Dermis blood vessel endothelial cell (primary cell): ENCODE measurements around the gene RBM33. TPM values are rescaled to one million over a fixed set of nuclear protein-coding genes. Genes with fewer than 3 reads are reported as not detected.

Experiments
- DNase-seq: peaks from one replicate; pipeline ENCODE4 v3.0.0; 2010
- total RNA-seq: library from RNA; depleted of rRNA; stranded (reverse); fragments of >200 nt; gene quantifications from 2 replicates; pipeline ENCODE4 v1.2.3, GENCODE V29; 2014

RBM33 gene
- total RNA-seq, 1 donor from 2014 or later = 23.1 TPM

DNA sequence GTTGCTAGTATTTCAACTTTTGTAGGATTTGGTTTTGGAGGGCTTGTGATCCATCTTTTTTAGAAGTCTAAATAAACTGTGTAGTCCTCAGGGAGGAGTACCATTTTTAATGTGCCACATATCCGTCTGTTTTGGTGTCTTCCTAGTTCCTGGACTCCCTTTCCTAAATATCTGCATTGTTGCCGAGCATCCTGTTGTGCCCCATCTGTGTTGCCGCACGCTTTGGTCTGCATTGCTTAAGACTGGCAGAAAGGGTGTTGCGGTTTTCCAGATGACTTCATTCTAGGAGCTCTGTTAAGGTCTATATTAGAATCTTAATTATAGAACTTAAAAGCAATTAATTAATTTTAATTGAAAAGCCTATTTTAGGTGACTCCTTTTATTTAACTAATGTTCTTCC, 49.4 kb downstream of the RBM33 start:
- DNase-seq = no peak

DNA sequence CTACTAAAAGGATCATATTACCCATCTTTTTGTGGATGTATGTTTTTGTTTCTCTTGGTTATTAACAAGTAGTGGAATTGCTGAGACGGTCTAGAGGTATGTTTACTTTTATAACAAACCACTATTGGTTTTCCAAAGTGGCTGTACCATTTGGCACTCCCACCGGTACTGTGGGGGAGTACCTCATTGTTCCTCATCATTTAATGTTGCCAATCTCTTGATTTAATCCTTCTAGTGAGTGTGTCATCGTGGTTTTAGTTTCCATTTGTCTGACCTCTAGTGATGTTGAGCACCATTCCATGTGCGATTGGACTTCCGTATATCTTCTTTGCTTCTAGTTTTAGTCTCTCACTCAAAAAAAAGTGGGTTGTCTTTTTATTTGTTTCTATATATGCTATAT, 50.4 kb downstream of the RBM33 start:
- peak; percentile 11 for DNase-seq

DNA sequence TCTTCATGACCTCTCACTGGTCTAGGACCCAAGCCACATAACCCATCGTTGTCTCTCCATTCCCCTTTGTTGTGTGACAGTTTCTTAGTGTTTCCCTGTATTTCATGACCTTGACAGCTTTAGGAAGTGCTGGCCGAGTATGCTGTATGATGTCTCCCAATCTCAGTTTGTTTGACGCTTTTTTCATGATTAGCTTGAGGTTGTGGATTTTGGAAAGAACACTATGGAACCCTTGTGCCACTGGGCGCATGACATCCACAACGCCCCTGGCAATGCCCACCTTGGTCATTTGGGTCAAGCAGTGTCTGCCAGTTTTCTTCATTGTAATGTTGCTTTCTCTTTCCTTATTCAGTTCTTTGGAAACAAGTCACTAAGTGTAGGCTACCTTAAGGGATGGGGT, 52.3 kb downstream of the RBM33 start:
- no peak for DNase-seq

DNA sequence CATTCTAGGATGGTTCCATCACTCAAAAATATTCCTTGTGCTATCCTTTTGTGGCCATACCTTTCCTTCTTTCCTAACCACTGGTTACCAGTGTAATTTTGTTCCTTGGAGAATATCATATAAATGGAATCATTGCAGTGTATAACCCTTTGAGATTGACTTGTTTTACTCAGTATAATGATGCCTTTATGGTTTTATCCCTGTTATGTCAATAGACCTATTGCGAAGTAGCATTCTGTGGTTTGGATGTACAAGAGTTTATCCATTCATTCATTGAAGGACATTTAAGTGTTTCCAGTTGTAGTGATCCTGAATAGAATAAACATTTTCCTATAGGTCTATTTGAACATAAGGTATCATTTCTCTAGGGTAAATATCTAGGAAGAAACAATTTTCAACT, 54.2 kb downstream of the RBM33 start:
- no peak for DNase-seq

DNA sequence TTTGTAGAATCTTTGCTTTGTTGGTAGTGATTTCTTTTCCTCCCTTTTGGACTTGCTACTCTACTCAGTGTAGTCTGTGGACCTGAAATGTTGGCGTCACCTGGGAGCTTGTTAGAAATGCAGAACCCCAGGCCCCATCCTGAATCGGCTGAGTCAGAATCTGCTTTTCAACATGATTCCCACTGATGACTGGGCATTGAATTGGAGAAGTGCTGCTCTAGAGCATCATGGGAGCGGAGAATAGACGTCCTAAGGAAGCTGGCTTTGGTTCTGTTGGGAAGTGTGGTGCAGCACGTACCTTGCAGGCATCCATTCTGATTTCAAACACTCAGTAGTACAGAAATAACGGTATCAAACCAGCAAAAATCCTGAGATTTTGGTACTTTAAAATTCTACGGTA, 54.7 kb downstream of the RBM33 start:
- DNase-seq = no peak

DNA sequence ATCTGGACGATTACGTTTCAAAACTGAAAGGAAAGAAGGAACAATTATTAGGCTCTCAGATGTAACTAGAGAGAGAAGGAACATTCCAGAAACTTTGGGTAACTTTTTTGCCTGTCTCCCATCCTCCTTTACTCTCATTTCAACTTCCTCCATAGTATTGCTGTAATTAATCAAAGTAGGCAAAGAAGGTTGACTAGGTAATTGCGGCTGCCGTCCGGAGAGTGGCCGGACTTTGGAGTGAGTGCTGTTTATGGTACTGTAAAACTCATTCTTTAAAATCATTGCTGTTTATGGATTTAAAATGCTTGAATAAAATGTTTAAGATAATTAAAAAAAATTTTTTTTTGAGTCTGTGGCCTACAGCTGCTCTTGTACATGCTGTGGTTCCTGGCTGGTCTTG, 56.4 kb downstream of the RBM33 start:
- no peak for DNase-seq

DNA sequence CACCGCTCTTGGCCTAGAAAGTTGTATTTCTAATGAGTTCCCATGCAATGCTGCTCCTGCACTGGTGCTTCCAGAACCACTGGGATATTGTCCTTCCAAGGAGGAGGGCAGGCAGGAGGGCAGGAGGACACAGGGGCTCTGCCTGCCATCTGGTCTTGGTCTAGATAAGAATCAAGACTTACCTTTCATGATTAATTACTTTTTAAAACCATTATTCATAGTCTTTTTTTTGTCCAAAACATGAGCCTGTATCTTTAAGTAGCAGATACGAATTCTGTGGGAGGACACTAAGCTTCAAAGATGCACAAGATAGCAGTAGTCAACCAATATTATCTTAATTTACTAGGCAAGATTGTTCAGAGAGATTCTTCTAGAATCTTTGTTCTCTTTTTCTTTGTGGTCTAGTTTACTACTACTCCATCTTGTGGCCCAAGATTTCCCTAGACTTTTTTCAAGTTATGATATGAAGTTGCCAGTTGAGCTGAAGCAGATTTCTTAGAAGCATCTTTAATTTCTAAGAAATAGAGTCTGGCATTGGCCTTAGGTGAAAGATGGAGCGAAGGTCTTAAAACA, 57.6 kb downstream of the RBM33 start:
- peak; percentile 21 for DNase-seq

DNA sequence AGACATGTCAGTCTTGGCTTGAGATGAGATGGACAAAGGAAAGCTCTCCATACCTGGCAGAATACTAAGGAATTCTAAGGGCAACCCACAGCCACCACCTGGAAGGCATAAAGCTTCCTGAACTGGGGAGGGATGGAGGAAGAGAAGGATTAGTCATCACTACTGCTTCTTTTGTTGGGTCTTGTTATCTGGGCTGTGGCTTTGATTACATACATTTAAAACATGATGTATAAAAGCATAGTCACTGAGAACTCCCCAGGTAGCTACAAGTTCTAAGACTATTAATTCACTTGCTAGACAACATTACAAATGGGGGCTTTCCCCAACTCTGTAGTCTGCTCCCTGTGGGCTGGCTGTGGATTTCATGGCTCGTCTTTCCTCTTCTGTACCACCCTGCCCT, 58.2 kb downstream of the RBM33 start:
- DNase-seq = peak; percentile 37

DNA sequence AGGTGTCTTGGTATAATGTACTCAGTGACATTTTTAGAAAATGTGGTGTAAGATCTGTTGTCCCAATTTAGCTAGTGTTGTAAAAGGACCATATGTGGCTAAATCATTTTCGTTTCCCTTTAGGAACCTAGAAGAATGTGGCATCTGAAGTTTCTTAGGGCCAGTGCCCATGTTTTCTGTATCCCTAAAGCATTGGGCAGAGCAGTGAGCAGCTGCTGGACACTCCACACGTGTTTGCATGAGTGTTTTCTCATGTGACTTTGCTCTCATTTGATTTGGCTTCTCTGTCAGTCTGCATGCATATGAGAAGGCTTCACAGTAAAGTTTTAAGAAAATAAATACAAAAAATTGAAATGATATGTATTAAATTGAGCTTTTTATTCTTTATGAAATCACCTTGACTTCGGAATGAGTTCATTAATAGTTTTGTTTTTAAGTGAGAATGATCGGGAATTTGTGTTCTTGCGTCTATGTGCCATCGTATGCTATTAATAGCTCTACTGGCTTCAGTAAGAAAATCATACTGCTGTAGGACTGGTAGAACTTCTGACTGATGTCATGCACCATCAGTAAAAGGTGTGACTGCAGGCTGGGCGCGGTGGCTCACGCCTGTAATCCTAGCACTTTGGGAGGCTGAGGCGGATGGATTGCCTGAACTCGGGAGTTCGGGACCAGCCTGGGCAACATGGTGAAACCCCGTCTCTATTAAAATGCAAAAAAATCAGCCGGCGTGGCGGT, 61.3 kb downstream of the RBM33 start:
- no peak for DNase-seq

DNA sequence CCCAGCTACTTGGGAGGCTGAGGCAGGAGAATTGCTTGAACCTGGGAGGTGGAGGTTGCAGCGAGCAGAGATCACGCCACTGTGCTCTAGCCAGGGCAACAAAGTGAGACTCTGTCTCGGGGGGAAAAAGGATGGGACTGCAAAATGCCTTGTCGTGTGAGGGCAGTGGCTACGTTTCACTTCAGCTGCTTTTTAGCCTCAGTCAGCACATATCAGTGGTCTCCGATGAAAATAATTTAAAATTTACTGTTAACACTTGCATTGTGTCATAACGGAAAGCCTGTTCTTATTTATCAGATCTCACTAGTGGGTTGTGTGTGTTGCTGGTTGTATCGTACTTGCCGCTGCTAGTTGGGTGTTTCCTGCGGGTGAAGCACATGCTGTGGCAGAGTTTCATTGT, 61.9 kb downstream of the RBM33 start:
- DNase-seq = no peak

DNA sequence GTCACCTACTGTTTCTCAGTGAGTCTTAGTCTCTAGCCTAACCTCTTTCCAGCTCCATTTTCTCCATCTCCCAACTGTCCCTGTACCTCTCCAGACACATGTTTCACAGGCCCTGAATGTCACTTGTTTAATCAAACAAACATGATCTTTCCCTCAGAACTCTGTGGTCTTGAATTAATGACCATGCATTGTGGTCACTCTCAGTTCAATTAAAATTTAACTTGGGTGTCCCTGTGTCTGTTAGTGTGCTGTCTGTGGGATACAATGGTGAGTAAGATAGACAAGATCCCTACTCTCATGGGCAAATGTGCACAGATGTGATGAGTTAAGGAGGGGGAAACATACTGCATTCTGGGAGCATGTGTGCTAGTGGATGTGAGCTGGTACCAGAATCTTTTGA, 65.0 kb downstream of the RBM33 start:
- no peak for DNase-seq

DNA sequence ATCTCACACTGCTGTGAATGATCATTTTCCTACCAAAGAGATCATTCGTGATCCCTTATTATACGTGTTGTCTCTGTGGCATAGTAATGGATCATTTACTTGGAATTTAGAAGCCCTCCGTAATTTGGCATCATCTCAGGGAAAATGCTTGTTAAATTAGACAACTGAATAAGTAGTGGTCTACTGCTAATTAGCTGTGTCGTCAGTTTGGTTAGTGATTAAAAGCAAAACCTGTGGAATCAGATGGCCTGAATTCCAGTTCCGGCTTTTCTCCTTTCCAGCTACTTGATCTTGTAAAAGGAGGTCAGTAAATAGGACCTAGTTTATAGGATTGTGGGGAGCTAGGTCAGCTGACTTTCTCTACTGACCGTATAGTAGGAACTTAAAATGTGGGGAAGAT, 65.6 kb downstream of the RBM33 start:
- DNase-seq = no peak

DNA sequence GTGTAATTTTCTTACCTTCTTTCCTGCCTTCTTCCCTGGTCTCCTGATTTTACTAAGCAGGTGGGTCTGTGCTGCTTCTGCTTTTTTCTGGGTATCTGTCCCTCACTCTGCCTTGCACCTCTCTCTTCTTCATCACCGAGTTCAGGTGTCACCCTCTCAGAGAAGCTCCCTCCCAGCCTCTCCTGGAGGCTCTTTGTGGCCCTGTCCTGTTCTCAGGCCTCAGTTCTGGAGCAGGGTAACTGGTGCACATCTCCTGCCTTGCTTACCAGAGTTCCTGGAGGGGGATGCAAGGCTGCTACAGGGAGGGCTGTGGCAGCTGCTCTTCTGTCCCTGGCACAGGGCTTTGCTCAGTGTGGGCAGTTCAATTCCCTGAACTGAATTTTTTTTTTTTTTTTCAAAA, 66.1 kb downstream of the RBM33 start:
- no peak for DNase-seq

DNA sequence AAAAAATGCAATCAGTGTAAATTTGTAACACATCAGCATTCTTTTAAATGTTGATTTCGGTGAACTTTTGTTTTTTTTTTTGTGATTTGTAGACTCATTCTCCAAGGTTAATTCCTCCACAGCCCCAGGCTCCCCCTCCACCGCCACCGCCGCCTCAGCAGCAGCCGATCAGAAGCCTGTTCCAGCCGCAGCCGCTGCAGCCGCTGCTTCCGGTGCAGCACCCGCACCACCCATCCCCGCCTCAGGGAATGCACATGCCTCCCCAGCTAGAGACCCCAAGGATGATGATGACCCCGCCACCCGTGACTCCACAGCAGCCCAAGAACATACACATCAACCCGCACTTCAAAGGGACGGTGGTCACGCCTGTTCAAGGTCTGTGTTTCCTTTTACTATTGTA, 66.6 kb downstream of the RBM33 start:
- no peak for DNase-seq

DNA sequence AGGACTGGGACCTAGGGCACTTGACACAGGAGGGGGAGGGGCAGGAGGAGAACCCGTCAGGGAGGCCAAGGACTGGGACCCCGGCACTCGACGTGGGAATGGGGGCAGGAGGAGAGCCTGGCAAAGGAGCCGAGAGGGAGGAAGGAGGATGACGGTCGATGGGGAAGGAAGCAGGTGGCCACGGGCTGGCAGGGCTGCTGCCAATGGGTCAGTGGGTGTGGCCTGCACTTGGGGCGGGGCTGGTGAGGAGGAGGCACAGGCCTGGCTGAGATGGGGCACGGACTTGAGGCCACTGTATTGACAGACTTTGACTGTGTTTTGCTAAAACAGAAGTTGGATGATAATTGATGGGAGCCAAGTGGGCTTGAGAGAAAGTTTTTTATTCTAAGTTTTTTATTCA, 68.9 kb downstream of the RBM33 start:
- no peak for DNase-seq

DNA sequence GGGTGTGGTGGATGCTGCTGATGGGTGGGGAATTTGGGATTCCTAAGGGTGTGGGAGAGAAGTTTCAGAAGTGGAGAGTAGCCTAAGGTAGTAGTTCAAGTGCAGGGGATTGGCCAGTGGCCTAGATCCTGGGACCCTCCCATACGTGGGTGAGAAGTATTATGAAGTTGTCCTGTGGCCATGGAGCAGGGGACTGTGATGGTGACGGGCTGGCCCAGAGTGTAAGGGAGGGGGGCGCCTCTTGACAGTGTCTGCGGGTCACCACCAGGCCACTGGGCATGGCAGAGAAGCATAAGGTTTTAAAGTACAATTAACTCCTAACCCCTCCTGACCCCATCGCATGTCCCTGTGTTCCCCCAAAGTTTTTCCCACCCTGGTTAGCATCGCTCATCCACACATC, 70.2 kb downstream of the RBM33 start:
- no peak for DNase-seq

DNA sequence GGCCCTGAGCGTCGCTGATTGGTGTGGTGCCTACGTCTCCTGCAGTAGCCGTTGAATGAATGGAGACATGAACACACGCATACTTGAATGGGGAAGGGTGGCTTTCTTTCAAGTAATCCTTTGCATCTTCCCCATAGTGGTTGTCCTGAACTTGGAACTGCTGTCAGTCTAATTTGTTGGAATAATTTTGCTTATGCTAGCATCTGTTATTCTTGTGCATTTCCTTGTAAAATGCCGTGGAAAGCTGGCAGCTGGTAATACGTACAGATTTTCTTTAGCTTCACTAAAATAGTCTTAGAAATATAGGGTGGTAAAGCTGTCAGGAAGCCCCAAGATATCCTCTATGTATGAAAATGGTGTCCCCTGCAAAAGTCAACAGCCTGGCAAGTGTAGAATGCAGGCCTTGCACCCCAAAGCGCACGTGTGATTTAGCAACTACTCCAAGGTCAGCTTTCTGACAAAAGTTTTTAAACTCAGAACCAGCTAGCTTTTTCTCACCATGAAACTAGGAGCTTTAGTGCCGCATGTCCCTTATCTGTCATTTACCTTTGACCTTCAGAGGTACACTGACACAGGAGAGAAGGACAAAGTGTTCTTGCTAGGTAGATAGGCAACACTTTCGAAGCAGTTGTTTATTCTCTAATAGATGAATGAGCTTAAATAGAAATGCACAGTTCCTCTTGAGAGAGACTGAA, 70.8 kb downstream of the RBM33 start:
- no peak for DNase-seq

DNA sequence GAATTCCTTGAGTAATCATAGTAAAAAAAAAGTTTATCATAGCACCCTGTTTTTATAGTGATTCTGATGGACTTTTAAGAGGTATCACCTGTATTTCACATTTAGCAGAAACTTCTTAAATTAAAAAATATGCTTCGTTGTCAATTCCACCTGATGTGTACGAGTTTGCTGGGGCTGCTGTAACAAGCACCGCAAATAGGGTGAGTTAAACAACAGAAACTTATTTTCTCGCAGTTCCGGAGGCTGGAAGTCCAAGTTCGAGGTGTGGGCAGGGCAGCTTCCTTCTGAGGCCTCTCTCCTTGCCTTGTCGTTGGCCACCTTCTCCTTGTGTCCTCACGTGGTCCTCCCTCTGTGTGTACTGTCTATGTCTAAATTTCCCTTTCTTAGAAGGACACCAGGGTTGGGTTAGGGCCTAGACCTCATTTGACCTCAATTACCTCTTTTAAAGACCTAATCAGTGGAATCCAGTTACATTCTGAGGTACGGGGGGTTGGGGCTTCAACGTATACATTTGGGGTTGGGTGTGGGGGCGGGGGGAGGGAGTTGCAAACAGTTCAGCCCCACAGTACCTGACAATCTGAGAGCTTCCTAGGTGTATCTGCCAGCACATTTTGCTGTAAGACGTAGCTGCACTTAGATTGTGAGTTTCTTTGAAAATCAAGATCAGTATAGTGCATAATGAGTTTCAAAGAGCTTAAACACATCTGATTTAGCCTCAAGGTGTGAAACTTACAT, 72.7 kb downstream of the RBM33 start:
- no peak for DNase-seq

DNA sequence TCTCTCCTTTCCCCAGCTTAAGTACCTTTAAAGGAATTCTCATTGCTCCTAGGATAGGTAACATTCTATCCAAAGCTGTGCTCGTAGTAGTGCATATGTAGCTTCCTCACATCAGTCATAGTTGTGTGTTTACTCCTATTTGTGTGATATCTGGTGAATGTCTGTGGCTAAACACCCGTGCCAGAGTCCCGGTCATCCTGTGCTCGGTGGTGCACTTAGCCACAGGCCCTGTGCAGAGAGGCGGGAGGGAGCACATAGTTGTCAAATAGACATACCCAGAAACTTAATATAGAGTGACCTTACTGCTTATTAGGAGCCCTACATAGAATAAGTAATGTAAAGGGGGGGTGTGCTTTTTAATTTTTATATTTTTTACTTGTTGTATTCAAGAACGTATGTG, 76.6 kb downstream of the RBM33 start:
- no peak for DNase-seq

DNA sequence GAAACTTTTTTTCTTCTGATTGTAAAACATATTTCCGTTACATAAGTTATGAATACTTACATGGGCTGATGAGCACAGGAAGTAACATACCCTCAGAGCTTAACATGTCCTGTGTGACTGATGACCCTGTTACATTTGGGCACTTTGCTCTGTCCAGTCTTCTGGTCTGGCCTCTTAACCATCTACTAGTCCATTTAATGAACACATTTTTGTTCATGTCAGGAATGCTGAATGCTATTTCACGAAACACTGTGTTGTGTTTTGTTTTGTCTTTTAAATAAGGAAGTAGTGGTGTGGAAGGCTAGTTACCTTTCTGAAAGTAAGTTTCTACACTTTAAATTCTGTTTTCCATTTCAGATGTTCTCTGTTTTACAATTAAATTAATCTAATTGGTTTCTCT, 77.7 kb downstream of the RBM33 start:
- no peak for DNase-seq

DNA sequence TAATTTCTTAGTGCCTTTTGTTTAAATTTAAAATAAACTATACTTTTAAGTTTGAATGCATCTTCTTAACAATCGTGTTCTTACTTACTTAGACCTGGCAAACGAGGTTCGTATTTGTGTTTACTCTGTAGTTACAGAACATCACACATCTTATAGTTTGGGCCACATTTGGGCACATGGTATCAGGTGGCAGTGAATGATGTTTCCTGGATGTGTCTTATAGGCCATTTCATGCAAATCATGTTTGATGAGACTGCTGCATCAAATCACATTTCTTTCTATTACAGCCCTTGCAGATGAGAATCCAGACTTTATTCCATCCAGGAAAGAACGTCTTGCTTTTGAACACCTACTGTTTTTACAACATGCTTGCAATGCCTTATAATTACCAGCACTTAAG, 78.5 kb downstream of the RBM33 start:
- no peak for DNase-seq

DNA sequence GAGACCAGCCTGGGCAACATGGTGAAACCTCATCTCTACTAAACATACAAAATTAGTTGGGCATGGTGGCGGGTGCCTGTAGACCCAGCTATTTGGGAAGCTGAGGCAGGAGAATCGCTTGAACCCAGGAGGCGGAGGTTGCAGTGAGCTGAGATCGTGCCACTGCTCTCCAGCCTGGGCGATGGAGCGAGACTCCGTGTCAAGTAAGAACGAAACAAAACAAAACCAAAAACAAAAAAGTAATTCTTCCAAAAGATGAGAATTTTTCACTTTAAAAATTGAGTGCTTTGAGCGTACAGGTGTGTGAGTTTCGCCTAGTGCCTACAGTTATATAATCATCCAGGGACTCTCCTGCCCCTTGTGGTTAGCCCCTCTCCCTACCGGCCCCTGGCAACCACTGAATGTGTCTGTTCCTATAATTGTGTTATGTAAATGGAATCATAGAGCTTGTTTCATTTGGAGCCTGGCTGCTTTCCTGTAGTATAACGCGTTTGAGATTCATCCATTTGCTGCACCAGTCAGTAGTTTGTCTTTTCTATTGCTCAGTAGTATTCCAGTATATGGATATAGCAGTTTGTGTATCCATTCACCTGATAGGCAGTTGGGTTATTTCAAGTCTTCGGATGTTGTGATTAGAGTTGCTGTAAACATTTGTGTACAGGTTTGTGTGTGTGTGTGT, 80.0 kb downstream of the RBM33 start:
- peak; percentile 12 for DNase-seq

DNA sequence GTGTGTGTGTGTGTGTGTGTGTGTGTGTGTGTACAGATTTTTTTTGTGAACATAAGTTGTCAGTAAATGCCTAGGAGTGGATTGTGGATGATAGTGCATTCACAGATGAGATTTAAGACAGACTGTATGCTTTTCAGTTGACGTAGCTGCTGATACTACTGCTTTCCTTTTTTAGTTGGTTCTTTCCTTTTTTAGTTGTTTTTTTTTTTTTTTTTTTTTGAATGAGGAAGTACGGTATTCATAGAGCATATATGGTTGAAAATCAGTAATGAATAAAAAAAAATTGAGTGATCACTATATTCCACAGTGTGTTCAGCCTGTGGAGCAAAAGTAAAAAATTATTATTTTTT, 80.5 kb downstream of the RBM33 start:
- no peak for DNase-seq
